MG63 (cell line): ENCODE data around the gene GLRA3. TPM values are rescaled to one million over a fixed set of nuclear protein-coding genes. Genes with fewer than 3 reads are reported as not detected.
"Not testable (repeated sequence)": the region's sequence is repeated elsewhere in the genome, so short reads cannot be mapped to it uniquely, and the experiment has no call there.

Experiments
- DNase-seq: peaks from one replicate; pipeline ENCODE4 v3.0.0-alpha.2; 2020
- H3K27me3 ChIP-seq: fragments of 250-450 bp; sonication (Bioruptor Pico); 2 replicates; pipeline ENCODE4 v1.5.1; 2020; ENCODE audit warnings: mild to moderate bottlenecking, moderate library complexity
- H3K36me3 ChIP-seq: fragments of 250-450 bp; sonication (Bioruptor Pico); 2 replicates; pipeline ENCODE4 v1.5.1; 2020; ENCODE audit warnings: mild to moderate bottlenecking, moderate library complexity
- H3K4me3 ChIP-seq: fragments of 250-450 bp; sonication (Bioruptor Pico); 2 replicates; pipeline ENCODE4 v1.5.1; 2020; ENCODE audit warnings: mild to moderate bottlenecking, moderate library complexity
- H3K9me3 ChIP-seq: fragments of 250-450 bp; sonication (Bioruptor Pico); 2 replicates; pipeline ENCODE4 v1.5.1; 2020; ENCODE audit warnings: mild to moderate bottlenecking, moderate library complexity
- total RNA-seq: library from RNA; depleted of rRNA; stranded (reverse); fragments of >200 nt; shearing (Covaris generic); gene quantifications from 2 replicates; pipeline ENCODE4 v1.2.3, GENCODE V29; 2014; ENCODE audit warnings: low replicate concordance

GLRA3 gene
- total RNA-seq, 1 experiment from 2014 or later = not detected

GRCh38 chr4:174650711-174651355, 178.2 kb downstream of the GLRA3 start:
- DNase-seq = no peak
- no peaks in the 10 kb centered on the region; the same call in 1 of the 2 replicates for H3K27me3 ChIP-seq
- no peak overlapping the region for H3K4me3 ChIP-seq
- no peaks in the 10 kb centered on the region for H3K36me3 ChIP-seq
- H3K9me3 ChIP-seq = no peaks in the 10 kb centered on the region

GRCh38 chr4:174648812-174649211, 180.2 kb downstream of the GLRA3 start:
- Histone ChIP-seq H3K4me3 (no peak overlapping the region), H3K9me3 (no peaks in the 10 kb centered on the region), H3K27me3 (no peaks in the 10 kb centered on the region; the same call in 1 of the 2 replicates), H3K36me3 (no peaks in the 10 kb centered on the region)
- no peak for DNase-seq

GRCh38 chr4:174646326-174646725, 182.7 kb downstream of the GLRA3 start:
- no peaks in the 10 kb centered on the region for H3K27me3 ChIP-seq
- no peak for DNase-seq
- H3K9me3 ChIP-seq = no peaks in the 10 kb centered on the region
- no peaks in the 10 kb centered on the region for H3K36me3 ChIP-seq
- H3K4me3 ChIP-seq = no peak overlapping the region

- Histone ChIP-seq H3K4me3 (no peak overlapping the region), H3K36me3 (no peaks in the 10 kb centered on the region)
- no peak for DNase-seq
Measured at GRCh38 chr4:174640146-174640545, 188.9 kb downstream of the GLRA3 start.

GRCh38 chr4:174635732-174636131, 193.3 kb downstream of the GLRA3 start:
- Histone ChIP-seq H3K36me3 (no peaks in the 10 kb centered on the region), H3K27me3 (no peaks in the 10 kb centered on the region), H3K9me3 (no peaks in the 10 kb centered on the region), H3K4me3 (no peak overlapping the region)
- no peak for DNase-seq

More at GRCh38 chr4:174640146-174640545, 188.9 kb downstream of the GLRA3 start:
- no peaks in the 10 kb centered on the region for H3K9me3 ChIP-seq
- H3K27me3 ChIP-seq = no peaks in the 10 kb centered on the region

- no peaks in the 10 kb centered on the region for H3K36me3 ChIP-seq
- no peak overlapping the region for H3K4me3 ChIP-seq
- no peaks in the 10 kb centered on the region for H3K27me3 ChIP-seq
- DNase-seq = no peak
- H3K9me3 ChIP-seq = no peaks in the 10 kb centered on the region
Measured at GRCh38 chr4:174633399-174633798, 195.6 kb downstream of the GLRA3 start.

- Histone ChIP-seq H3K9me3 (no peaks in the 10 kb centered on the region), H3K27me3 (no peaks in the 10 kb centered on the region), H3K4me3 (no peak overlapping the region), H3K36me3 (no peaks in the 10 kb centered on the region)
- DNase-seq = no peak
Measured at GRCh38 chr4:174631901-174632758, 196.9 kb downstream of the GLRA3 start.

- not testable (repeated sequence) for H3K27me3 ChIP-seq, H3K4me3 ChIP-seq, DNase-seq, H3K9me3 ChIP-seq, H3K36me3 ChIP-seq
Measured at GRCh38 chr4:174629907-174630450, 199.1 kb downstream of the GLRA3 start.

- Histone ChIP-seq H3K9me3 (no peaks in the 10 kb centered on the region), H3K27me3 (no peaks in the 10 kb centered on the region), H3K4me3 (no peak overlapping the region), H3K36me3 (no peaks in the 10 kb centered on the region)
- no peak for DNase-seq
Measured at GRCh38 chr4:174629265-174629664, 199.8 kb downstream of the GLRA3 start.

GRCh38 chr4:174628191-174628590, 200.9 kb downstream of the GLRA3 start:
- Histone ChIP-seq H3K9me3 (no peaks in the 10 kb centered on the region), H3K36me3 (no peaks in the 10 kb centered on the region), H3K4me3 (no peak overlapping the region), H3K27me3 (no peaks in the 10 kb centered on the region)
- no peak for DNase-seq

GRCh38 chr4:174627473-174627872, 201.6 kb downstream of the GLRA3 start:
- no peaks in the 10 kb centered on the region for H3K27me3 ChIP-seq
- H3K36me3 ChIP-seq = no peaks in the 10 kb centered on the region
- H3K4me3 ChIP-seq = no peak overlapping the region
- DNase-seq = no peak
- no peaks in the 10 kb centered on the region for H3K9me3 ChIP-seq

GRCh38 chr4:174626342-174627008, 202.6 kb downstream of the GLRA3 start:
- Histone ChIP-seq H3K9me3 (no peaks in the 10 kb centered on the region), H3K27me3 (no peaks in the 10 kb centered on the region), H3K36me3 (no peaks in the 10 kb centered on the region), H3K4me3 (no peak overlapping the region)
- DNase-seq = no peak

GRCh38 chr4:174616661-174617060, 212.4 kb downstream of the GLRA3 start:
- Histone ChIP-seq H3K27me3 (no peaks in the 10 kb centered on the region), H3K36me3 (no peaks in the 10 kb centered on the region), H3K9me3 (no peaks in the 10 kb centered on the region), H3K4me3 (no peak overlapping the region)
- DNase-seq = no peak

- no peaks in the 10 kb centered on the region for H3K36me3 ChIP-seq
- H3K27me3 ChIP-seq = no peaks in the 10 kb centered on the region
- no peak overlapping the region for H3K4me3 ChIP-seq
- no peaks in the 10 kb centered on the region for H3K9me3 ChIP-seq
- DNase-seq = no peak
Measured at GRCh38 chr4:174613979-174614378, 215.1 kb downstream of the GLRA3 start.

GRCh38 chr4:174611792-174612191, 217.3 kb downstream of the GLRA3 start:
- Histone ChIP-seq H3K9me3 (no peaks in the 10 kb centered on the region), H3K27me3 (no peaks in the 10 kb centered on the region), H3K36me3 (no peaks in the 10 kb centered on the region), H3K4me3 (no peak overlapping the region)
- no peak for DNase-seq

- H3K9me3 ChIP-seq = no peaks in the 10 kb centered on the region
- DNase-seq = no peak
- no peaks in the 10 kb centered on the region for H3K27me3 ChIP-seq
- H3K36me3 ChIP-seq = no peaks in the 10 kb centered on the region
- H3K4me3 ChIP-seq = no peak overlapping the region
Measured at GRCh38 chr4:174607792-174608191, 221.3 kb downstream of the GLRA3 start.

- Histone ChIP-seq H3K36me3 (no peaks in the 10 kb centered on the region), H3K9me3 (no peaks in the 10 kb centered on the region), H3K27me3 (no peaks in the 10 kb centered on the region), H3K4me3 (no peak overlapping the region)
- DNase-seq = no peak
Measured at GRCh38 chr4:174604198-174604597, 224.8 kb downstream of the GLRA3 start.
